GM19023 (cell line): ENCODE data around the gene ADAMTS12.

Experiments used
- ATAC-seq: cut with Tn5 transposase; IDR thresholded peaks from one replicate; pipeline ENCODE4 v1.9.1; 2021; ENCODE audit warnings: mild to moderate bottlenecking, moderate library complexity; ENCODE audit not compliant: unreplicated experiment

ADAMTS12 gene

GRCh38 chr5:33761139-33761538 is 130.7 kb downstream of the ADAMTS12 start:
- ATAC-seq = no peak

- no peak for ATAC-seq
Observed at GRCh38 chr5:33758737-33759136, 133.1 kb downstream of the ADAMTS12 start.

GRCh38 chr5:33756491-33756890 is 135.3 kb downstream of the ADAMTS12 start:
- ATAC-seq = no peak

GRCh38 chr5:33755231-33755630 is 136.6 kb downstream of the ADAMTS12 start:
- no peak for ATAC-seq

- ATAC-seq = no peak
Observed at GRCh38 chr5:33753704-33754103, 138.1 kb downstream of the ADAMTS12 start.

GRCh38 chr5:33748754-33749153 is 143.0 kb downstream of the ADAMTS12 start:
- no peak for ATAC-seq

- ATAC-seq = no peak
Observed at GRCh38 chr5:33745101-33745770, 146.6 kb downstream of the ADAMTS12 start.

- no peak for ATAC-seq
Observed at GRCh38 chr5:33743099-33743498, 148.7 kb downstream of the ADAMTS12 start.

- ATAC-seq = no peak
Observed at GRCh38 chr5:33742181-33742580, 149.6 kb downstream of the ADAMTS12 start.

GRCh38 chr5:33738967-33739366 is 152.8 kb downstream of the ADAMTS12 start:
- no peak for ATAC-seq

GRCh38 chr5:33738097-33738496 is 153.7 kb downstream of the ADAMTS12 start:
- ATAC-seq = no peak

GRCh38 chr5:33737697-33738096 is 154.1 kb downstream of the ADAMTS12 start:
- no peak for ATAC-seq

GRCh38 chr5:33737284-33737683 is 154.5 kb downstream of the ADAMTS12 start:
- no peak for ATAC-seq

GRCh38 chr5:33736510-33736909 is 155.3 kb downstream of the ADAMTS12 start:
- ATAC-seq = no peak

- ATAC-seq = no peak
Observed at GRCh38 chr5:33735072-33735471, 156.7 kb downstream of the ADAMTS12 start.

GRCh38 chr5:33734537-33734936 is 157.3 kb downstream of the ADAMTS12 start:
- ATAC-seq = no peak

- ATAC-seq = no peak
Observed at GRCh38 chr5:33733225-33733624, 158.6 kb downstream of the ADAMTS12 start.

- ATAC-seq = no peak
Observed at GRCh38 chr5:33726422-33727165, 165.2 kb downstream of the ADAMTS12 start.

- no peak for ATAC-seq
Observed at GRCh38 chr5:33725806-33726205, 166.0 kb downstream of the ADAMTS12 start.

- no peak for ATAC-seq
Observed at GRCh38 chr5:33721491-33722200, 170.1 kb downstream of the ADAMTS12 start.

GRCh38 chr5:33720176-33720575 is 171.6 kb downstream of the ADAMTS12 start:
- ATAC-seq = no peak

- no peak for ATAC-seq
Observed at GRCh38 chr5:33719769-33720168, 172.0 kb downstream of the ADAMTS12 start.
